ENCODE measurements around the gene SBSN.

DNA sequence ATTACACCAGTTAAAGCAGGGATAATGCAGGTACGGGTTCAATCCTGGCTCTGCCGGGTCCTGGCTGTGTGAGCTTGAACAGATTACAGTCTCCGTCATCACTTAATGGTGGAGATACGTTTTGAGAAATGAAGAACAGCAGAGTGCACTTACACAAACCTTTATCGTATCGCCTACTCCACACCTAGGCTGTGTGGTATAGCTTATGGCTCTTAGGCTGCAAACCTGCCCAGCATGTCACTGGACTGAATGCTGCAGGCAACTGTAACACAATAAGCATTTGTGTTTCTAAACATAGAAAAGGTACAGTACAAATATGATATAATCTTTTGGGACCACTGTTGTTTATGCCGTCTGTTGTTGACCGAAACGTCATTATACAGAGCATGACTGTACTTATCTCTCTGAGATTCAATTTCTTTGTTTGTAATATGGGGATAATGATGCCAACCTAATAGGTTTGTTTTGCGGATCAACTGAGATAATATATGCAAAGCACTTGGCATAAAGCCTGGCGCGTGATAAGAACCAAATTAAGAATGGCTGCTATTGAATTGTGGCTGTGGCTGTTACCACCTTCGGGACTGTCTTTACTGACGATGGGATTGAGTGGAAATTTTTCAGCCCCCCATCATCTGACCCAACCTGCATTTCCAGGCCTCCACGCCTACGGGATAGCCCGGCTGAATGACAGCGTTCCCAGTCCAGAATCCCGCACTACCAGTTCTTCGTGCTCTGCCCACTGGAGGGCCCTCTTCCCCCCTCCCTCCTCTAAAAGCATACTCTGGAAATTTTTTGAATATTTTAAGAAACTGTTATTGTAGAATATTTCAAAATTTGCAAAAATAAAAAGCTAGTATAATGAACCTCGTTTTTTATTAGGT is 49.1 kb downstream of the SBSN start:
- TF ChIP-seq CTCF (IDR thresholded peaks at IDR 0.05) = no peak
- TF ChIP-seq POLR2AphosphoS5 (IDR thresholded peaks at IDR 0.05) = no peak
- TF ChIP-seq POLR2A (IDR thresholded peaks at IDR 0.05; ENCODE audit: low read depth) = no peak
